Activated T-cell treated with anti-CD3 and anti-CD28 coated beads for 48 hours (primary cell): ENCODE measurements around the gene GZF1.
A peak's percentile ranks its signal among the peaks of the same experiment; 100 is the strongest.

Experiments used
- DNase-seq: peaks from one replicate; pipeline ENCODE4 v3.0.0-alpha.2; 2020; ENCODE audit warnings: low read depth

GZF1 gene

GRCh38 chr20:23361476-23362391 lies at the start of gene GZF1:
Gene GZF1 (plus strand): TSS chr20:23362182. CDS start chr20:23364384, 2,202 bp downstream.
- peak; percentile 99 for DNase-seq

DNA sequence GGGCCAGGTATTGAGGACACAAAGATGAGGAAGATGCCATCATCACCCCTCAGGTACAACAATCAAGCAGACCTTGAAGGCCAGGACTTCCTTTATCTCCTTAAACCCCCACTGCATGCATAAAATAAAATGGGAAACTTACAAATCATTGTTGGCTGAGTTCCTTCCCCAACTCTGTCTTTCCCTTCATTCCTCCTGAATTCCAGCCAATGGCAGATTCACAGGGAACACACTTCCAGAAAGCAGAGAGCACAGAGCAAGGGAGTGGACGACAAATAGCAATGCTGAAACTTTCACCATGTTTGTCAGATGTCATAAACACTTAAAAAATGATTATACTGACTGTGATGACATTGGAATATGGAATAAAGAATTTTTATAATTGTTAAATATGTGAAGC lies 48.7 kb upstream of the GZF1 start:
- no peak for DNase-seq

DNA sequence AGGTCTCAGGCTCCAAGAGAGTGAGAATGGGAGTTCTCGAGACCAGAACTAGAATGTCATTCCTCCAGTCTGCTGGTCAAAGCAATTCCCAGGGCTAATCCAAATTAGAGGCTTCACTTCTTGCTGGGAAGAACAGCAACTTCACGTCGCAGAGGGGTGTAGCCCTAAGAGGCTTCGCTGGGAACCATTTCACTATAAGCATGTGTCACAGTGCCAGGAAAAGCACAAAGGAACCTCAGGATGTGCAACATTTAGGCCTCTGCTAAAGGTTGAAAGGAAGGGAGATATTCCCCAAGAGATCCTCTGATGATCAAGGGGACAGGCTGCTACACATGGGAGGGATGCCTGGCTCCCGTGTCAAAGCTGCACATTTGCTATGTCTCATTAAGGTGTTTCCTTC lies 47.3 kb upstream of the GZF1 start:
- DNase-seq, result no peak

DNA sequence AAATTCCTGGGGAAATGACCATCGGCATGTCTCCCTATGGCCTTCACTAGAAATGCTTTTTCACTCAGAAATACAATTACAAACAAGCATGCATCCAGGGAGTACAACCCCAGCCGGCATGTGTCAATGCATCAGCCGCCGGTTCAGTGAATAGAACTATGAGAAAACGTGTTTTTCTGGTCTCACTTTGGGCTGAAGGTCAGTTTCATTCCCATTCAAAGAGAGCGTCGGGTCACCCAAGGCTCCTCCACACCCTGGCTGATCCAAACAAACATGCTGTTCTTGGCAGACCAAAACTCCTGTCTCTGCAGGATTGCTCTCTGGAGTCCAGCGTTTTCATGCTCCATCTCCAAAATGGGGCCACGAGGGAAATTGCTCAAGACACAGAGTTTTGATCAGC lies 46.9 kb upstream of the GZF1 start:
- DNase-seq, result no peak

DNA sequence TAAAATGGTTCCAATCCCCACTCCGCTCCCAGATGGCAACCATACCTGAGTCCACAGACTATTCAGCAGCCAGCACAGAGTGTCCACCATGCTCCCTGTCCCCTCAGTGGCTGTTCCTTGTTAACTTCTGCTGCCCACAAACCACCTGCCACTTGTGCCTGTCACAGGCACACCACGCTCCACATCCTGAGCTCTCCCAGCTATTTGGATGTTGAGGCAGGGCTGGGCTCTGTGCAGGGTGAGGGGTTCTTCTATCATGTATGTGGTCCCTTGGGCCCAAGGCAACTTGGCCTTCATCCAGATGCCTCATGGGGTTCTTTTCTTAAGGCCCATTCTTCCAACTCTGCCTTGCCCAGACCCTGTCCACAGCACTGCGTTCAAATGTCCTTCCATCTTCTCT lies 45.4 kb upstream of the GZF1 start:
- no peak for DNase-seq

DNA sequence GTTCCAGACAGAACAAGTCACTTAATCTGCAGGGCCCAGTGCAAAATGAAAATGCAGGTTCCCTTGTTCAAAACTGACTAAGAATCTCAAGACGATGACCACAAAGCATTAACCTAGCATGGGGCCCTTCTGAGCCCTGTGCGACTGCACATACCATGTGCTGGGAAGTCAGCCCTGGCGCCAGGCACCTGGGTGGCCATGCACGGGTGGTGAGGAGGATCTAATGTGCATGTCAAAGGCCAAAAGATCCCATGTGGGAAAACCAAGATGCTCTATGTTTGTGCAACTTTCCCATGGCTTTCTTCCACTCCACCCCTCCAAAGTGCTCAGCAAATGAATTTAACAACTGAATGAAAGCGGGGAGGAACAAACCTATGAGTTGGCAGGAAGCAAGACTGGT lies 44.9 kb upstream of the GZF1 start:
- no peak for DNase-seq

- no peak for DNase-seq
Observed at GRCh38 chr20:23318347-23318746, 43.6 kb upstream of the GZF1 start.

DNA sequence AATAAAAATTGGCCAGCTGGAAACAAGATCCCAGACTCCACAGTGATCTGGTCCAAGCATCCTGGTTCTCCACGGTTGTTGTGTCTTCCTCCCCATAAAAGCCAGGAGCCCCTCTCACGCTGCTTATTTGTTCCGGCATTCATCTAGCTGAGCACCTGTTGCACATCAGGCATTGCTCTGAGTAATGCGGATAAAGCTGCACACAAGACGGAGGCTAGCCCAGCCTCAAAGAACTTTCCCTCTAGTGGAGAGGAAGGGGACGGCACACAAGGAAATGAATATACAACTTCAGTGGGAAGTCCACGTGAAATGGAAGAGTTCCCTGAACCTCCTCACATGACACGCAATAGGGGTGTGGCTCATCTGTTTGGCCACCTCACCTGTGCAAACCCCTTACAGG lies 41.7 kb upstream of the GZF1 start:
- no peak for DNase-seq

- no peak for DNase-seq
Observed at GRCh38 chr20:23325107-23325506, 36.9 kb upstream of the GZF1 start.

- DNase-seq, result no peak
Observed at GRCh38 chr20:23326774-23327173, 35.2 kb upstream of the GZF1 start.

GRCh38 chr20:23327617-23328333 lies 34.2 kb upstream of the GZF1 start:
- DNase-seq, result no peak

GRCh38 chr20:23331450-23332350 lies 30.3 kb upstream of the GZF1 start:
- DNase-seq, result no peak

- no peak for DNase-seq
Observed at GRCh38 chr20:23332467-23332866, 29.5 kb upstream of the GZF1 start.

DNA sequence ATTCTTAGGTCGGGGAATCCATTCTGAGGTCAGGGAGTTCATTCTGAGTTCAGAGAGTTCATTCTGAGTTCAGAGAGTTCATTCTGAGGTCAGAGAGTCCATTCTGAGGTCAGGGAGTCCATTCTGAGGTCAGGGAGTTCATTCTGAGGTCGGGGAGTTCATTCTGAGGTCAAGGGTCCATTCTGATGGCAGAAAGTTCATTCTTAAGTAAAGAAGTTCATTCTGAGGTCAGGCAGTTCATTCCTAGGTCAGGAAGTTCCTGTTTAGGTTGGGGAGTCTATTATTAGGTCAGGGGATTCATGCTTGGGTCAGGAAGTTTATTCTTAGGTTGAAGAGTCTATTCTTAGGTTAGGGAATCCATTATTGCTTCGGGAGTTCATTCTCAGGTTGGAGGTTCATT lies 27.9 kb upstream of the GZF1 start:
- DNase-seq, result no peak

DNA sequence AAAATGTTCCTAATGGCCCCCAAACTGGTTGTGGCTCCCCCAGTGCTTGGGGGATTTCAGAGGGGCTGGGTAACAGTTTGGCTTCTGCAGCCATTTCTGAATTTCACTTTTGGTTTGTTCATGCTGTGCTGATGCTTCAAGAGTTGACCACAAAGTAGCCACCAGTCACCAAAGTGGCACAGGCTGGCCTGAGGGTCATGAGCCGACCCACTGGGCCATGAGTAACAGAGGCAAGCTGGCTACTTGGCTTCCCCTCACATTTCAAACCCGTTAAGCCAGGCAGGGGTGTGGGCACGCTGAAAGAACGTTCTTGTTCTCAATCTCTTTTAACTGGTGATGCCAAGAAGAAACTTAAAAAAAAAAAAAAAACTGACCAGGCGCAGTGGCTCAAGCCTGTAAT lies 26.5 kb upstream of the GZF1 start:
- no peak for DNase-seq

GRCh38 chr20:23336476-23336875 lies 25.5 kb upstream of the GZF1 start:
- DNase-seq, result no peak

DNA sequence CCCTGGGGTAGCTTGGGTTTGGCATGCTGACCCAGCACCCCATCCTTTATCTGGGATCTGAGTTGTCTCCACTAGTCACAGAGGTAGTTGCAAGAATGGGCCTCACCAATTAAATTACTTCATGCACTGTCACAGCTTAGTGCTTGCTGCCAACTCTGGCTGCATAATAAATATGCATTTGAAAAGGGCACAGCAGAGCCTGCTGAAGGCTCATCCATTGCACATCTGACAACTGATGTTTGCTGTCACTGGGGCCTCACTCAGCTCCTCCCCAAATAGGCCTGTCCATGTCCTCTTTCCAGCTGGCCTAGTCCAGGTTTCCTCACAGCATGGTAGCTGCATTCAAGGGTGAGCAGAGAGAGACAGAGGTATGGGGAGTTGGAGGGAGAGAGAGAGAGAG lies 24.7 kb upstream of the GZF1 start:
- DNase-seq, result no peak

GRCh38 chr20:23339986-23340385 lies 22.0 kb upstream of the GZF1 start:
- DNase-seq, result no peak

DNA sequence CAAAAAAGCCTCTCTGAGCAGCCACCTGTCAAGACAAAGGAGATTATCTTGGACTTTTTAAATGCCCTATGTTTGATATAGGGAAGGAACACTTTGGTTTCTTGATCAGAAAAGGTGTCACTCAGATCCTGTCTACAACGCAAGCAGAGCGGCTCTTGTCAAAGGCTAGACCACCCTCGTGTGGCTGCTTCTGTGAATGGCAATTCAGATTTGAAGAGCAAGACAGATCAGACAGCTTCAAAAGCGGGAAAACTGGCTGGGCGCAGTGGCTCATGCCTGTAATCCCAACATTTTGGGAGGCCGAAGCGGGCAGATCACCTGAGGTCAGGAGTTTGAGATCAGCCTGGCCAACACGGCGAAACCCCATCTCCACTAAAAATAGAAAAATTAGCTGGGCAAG lies 21.5 kb upstream of the GZF1 start:
- DNase-seq, result no peak

DNA sequence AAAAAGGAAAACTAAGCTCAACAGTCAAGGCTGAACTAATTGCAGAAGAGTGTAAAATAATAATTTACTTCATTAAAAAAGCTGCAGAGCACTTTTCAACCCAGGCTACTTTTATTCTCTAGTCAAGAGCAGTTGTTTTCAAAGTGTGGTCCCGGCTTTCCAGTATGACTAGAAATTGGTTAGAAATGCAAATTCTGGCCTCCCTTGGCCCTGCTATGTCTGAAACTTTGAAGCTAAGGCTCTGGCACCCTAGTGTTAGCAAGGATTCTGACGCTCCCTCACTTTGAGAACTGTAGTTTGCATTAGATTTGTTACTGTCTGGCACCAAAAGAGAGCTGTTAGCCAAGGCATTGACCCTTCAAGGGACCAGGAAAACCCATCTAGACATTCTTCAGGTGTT lies 20.9 kb upstream of the GZF1 start:
- DNase-seq, result no peak

- DNase-seq, result no peak
Observed at GRCh38 chr20:23343590-23343989, 18.4 kb upstream of the GZF1 start.

DNA sequence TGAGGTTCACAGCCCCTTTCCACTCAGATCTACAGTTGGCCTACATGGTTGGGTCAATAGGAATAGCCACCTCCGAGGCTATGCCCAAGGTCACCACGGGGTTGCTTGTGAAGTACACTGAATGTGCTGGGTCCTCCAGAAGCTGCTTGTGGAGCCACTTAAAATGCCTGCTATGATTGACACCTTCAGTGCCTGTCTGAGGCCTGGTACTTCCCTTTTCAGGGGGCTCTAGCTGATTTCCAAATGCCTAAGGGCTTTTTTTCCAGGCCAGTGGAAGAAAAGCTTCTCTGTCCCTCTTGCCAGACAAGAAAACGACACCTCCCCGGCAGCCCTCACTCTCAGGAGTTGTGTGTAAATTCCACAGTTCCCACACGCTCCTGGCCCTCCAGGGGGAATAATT lies 17.6 kb upstream of the GZF1 start:
- no peak for DNase-seq
